ENCODE measurements around the gene DNAL1.
A peak's percentile ranks its signal among the peaks of the same experiment; 100 is the strongest.
"Not testable (repeated sequence)": the region's sequence is repeated elsewhere in the genome, so short reads cannot be mapped to it uniquely, and the experiment has no call there.

Gene DNAL1, protein sequence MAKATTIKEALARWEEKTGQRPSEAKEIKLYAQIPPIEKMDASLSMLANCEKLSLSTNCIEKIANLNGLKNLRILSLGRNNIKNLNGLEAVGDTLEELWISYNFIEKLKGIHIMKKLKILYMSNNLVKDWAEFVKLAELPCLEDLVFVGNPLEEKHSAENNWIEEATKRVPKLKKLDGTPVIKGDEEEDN

DNA sequence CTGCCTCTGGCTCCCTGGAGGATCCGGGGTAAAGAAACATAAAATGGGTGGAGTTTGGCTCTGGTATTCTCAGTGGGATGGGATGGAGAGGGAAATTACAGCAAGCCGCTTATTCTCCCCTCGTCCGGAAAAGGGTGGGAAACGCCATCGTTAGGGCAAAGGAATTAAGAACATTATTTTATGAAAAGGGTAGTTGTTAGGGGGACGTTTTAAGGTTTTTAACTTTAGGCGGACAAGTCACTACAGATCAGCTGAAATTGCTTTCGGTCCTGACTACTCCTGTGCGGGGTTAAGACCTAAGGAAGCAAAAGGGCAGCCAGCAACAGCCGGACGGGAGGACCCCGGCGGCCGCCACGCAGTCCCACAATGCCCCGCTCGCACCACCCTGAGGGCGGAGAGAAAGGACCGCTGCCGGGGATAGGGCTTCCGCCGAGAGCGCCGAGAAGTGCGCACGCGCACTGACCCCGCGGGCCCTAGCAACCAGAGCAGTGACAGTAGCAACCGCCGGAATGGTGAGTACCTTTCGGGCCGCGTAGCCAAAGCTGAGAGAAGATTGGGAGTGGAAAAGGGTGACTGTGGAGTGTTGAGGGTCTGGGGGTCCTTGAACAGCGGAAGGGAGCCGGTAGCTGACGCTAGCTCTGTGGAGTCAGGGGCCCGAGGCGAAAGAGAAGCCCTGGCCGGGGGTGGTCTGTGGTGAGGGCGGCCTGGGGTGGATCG is at the start of gene DNAL1:
Gene DNAL1 (plus strand): TSS at position 456 of the 717 bp plus-strand sequence. CDS start 54 bp downstream, at position 510.
- peak; percentile 95 for DNase-seq

DNA sequence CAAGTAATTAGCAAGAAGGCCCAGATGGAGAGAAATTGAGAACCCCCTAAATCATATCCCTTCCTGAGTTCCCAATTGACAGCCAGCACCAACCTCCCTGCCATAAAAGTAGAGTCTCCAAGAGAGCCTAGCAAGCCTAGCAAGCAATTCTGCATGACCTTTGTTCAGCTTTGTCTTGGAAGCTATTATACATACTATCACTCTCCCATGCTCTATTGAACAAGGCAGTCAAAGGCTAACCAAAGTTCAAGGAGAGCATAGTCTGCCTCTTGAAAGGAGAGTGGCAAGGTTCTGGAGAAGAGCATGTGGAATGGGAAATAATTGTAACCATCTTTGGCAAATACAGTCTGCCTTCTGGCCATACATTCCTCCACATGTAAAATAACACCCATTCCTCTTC is 45.3 kb upstream of the DNAL1 start:
- no peak for DNase-seq

DNA sequence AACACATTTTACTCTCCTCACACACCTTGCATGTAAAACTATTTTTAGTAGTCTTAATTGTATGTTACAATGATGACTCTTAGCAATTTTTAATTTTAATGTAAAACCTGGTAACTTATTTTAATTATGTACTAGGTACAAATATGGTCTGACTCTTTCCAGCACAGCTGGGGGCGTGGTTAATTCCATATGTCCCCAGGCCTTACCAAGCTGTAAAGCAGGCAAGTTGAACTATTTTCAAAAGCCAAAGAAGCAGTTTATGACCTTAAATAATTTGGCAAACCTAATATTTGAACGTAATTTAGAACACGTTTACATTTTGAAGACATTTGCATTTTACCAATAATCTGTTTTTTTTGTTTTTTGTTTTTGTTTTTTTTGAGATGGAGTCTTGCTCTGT is 41.8 kb upstream of the DNAL1 start:
- no peak for DNase-seq

DNA sequence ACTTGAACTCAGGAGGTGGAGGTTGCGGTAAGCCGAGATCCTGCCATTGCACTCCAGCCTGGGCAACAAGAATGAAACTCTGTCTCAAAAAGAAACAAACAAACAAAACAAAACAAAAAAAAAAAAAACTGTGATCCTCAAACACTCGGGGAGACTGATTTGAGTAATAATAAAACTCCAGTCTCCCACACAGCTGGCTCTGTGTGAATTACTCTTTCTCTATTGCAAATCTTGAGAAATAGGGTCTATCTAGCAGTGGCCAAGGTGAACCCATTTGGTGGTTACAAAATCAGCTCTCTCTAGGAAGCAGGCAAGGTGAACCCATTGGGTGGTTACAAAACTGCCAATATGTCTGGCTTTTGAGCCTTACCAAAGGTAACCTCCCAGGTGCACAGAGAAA is 38.5 kb upstream of the DNAL1 start:
- DNase-seq = no peak

DNA sequence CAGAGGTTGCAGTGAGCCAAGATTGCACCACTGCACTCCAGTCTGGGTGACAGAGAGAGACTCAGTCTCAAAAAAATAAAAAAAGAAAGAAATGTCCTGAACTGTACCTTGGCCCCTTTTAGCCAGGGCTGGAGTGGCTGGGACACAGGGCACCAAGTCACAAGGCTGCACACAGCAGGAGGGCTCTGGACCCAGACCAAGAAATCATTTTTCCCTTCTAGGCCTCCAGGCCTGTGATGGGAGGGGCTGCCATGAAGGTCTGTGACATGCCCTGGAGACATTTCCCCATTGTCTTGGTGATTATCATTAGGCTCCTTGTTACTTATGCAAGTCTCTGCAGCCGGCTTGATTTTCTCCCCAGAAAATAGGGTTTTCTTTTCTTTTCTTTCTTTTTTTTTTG is 37.5 kb upstream of the DNAL1 start:
- DNase-seq = no peak

DNA sequence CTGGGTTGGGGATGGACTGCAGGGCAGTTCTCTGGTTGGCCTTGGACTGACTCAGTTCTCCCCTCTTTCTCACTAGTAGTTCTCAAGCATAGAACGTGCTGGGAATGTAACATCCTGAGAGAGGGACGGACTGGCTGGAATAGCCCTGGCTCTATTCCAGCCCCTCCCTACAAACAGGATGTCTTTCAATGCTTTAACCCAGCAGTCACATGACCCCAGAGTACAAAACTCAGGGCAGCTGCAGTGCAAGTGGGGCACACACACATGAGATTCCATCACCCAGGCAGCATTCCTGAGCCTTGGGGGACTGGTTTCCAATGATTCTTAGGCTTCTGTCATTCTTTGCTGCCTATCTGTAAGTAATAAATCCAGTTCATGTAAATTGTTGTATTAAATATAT is 34.1 kb upstream of the DNAL1 start:
- DNase-seq = no peak

DNA sequence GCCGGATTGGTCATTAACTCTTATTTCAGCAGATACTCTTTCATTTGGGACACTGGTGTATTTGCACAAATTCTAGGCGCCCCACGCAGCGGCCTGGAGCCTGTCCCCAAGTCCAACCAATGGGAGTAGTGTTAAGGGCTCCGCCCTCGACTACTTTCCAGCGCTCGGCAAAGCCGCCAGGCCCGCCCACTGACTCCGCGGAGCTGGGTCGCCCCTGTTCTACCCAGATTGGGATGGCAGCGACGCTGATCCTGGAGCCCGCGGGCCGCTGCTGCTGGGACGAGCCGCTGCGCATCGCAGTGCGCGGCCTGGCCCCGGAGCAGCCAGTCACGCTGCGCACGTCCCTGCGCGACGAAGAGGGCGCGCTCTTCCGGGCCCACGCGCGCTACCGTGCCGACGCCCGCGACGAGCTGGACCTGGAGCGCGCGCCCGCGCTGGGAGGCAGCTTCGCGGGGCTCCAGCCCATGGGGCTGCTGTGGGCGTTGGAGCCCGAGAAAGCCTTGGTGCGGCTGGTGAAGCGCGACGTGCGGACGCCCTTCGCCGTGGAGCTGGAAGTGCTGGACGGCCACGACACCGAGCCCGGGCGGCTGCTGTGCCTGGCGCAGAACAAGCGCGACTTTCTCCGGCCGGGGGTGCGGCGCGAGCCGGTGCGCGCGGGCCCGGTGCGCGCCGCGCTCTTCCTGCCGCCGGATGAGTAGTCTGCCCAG is 32.3 kb upstream of the DNAL1 start, which contains the start of gene ACOT6:
Gene ACOT6 (plus strand): TSS at position 179 of the 707 bp plus-strand sequence. CDS start 55 bp downstream, at position 234.
- peak; percentile 82 for DNase-seq

DNA sequence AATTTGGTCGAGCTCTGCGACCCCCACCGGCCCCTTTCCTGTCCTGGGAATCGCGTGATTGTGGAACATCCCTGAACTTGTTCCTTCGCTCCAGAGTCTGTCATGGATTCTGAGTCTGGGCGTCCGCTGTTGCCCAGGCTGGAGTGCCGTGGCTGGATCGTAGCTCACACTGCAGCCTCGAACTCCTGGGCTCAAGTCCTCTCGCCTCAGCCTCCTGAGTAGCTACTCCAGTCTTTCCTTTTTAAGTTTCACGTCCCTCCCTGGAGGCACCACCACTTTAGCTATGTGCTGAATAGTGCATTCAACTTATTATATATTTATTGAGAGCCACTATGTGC is 31.8 kb upstream of the DNAL1 start:
- no peak for DNase-seq

DNA sequence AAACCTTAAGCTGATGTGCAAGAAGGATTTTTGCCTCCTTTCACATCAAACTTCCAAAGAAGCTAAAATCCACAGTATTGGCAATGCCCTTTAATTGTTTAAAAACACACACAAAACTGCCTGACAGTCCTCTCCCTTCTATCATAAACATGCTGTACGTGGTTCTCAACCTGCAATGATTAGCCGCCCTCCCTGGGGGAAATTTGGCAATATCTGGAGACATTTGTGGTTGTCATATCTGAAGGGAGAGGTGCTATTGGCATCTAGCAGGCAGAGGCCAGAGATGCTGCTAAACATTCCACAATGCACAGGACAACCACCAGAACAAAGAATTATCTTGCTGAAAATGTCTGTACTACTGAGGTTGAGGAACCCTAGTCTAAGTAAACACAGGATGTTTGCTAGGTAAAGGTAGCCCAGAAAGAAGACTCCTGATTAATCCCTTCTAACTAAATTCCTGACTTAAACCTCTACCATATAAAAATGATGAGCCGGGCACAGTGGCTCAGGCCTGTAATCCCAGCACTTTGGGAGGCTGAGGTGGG is 31.3 kb upstream of the DNAL1 start:
- no peak for DNase-seq

DNA sequence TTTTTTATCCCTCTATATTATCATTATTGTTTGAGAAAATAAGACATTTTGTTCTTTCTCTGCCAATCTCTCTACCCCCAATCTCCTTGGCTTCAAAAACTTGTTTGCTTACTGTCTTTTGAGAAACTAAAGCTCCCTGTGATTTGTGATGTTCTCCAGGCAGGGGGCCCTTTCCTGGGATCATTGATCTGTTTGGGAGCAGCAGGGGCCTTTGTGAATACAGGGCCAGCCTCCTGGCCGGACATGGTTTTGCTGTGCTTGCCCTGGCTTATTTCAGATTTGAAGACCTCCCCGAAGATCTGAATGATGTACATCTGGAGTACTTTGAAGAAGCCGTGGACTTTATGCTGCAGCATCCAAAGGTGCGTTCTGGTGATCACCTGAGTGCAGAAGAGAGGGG is 28.0 kb upstream of the DNAL1 start:
- no peak for DNase-seq

DNA sequence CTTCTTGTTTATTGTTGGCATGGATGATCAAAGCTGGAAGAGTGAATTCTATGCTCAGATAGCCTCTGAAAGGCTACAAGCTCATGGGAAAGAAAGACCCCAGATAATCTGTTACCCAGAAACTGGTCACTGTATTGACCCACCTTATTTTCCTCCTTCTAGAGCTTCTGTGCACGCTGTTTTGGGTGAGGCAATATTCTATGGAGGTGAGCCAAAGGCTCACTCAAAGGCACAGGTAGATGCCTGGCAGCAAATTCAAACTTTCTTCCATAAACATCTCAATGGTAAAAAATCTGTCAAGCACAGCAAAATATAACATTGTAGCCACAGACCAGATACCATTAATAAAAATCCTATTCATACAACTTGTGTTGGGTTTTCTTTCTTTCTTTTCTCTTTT is 25.3 kb upstream of the DNAL1 start:
- no peak for DNase-seq

DNA sequence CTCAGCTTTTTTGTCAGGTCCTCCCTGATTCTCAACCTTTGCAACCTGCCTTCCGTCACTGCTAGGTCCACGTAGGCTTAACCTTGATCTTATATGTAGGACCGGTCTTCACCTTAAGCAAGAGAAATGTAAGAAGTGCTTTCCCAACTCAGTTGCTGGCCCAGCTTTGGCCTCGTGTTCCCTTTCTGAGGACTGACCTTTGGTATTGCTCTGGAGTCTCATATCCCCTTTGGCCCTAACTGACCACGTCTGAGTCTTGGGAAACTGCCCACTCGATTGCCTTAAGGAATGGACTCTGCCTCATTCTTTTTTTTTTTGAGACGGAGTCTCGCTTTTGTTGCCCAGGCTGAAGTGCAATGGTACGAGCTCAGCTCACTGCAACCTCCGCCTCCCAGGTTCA is 24.5 kb upstream of the DNAL1 start:
- DNase-seq = no peak

DNA sequence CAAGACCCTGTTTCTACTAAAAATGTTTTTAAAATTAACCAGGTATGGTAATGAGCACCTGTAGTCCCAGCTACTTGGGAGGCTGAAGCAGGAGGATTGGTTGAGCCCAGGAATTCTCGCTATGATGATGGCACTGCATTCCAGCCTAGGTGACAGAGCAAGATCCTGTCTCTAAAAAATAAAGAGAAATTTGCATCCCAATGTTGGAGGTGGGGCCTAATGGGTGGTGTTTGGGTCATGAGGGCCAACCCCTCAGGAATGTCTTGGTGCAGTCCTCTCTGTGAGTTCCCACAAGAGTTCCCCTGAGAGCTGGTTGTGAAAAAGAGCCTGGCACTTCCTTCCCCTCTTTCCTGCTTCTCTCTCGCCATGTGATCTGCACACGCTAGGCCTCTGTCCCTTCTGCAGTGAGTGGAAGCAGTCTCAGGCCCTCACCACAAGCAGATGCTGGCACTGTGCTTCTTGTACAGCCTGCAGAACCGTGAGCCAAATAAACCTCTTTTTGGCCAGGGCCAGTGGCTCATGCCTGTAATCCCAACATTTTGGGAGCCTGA is 21.2 kb upstream of the DNAL1 start:
- no peak for DNase-seq

DNA sequence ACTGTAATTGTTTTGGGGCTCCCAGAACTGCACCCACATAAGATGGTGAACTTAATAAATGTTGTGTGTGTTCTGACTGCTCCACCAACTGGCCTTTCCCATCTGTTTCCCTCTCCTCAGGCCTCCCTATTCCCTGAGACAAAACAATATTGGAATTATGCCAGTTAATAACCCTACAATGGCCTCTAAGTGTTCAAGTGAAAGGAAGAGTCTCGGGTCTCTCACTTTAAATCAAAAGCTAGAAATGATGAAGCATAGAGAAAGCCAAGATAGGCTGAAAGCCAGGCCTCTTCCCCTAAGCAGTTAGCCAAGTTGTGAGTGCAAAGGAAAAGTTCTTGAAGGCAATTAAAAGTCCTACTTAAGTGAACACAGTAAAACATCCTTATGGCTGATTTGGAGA is 19.1 kb upstream of the DNAL1 start:
- DNase-seq = no peak

DNA sequence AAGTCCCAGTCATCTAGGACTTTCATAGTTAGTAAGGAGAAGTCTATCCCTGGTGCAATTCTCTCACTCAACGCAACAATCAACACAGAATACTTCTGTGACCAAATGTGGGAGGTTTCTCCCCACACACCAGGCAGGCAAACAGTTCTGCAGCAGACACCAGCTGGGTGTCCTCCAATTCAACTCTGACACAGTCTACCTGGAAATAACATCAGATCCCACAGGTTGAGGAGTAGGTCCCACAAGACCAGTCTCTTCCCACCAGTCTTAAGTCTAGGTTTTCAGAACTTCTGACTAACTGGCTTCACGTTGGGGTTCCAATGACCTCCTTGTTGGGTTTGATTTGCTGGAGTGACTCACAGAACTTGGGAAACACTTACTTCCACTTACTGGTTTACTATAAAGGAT is 17.6 kb upstream of the DNAL1 start:
- no peak for DNase-seq

DNA sequence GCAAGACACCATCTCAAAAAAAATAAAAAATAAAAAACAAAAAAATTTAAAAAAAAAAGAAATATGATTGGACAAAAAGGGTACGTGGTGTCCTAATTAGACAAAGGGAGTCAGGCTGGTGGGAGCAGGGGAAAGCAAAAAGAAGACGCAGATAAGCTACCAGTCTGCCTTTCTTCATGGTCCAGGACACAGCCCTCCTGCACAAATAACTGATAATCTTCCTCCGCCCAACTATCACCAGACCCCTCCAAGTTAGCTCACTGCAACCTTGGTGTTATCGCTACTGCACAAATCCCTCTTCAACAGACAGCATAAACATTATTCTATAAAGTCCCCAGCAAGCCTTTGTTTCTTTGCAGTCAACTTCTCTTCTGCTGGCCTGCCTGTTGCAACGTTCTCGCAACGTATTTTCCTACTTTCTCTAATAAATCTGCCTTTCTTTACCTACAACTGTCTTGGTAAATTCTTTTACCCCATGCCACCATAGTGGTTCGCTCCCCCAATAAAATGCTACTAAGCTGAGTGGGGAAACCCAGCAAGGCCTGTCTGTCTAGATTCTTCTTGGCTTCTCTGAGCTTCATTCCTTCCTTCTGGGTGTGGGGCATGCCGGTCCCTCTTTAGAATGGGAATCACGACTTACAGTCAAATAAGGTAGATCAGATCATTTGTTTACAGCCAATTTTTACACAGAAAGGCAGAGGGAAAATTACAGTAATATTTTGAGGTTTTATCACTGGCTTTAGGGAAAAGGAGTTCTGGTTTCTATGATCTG is 14.6 kb upstream of the DNAL1 start:
- DNase-seq = no peak

DNA sequence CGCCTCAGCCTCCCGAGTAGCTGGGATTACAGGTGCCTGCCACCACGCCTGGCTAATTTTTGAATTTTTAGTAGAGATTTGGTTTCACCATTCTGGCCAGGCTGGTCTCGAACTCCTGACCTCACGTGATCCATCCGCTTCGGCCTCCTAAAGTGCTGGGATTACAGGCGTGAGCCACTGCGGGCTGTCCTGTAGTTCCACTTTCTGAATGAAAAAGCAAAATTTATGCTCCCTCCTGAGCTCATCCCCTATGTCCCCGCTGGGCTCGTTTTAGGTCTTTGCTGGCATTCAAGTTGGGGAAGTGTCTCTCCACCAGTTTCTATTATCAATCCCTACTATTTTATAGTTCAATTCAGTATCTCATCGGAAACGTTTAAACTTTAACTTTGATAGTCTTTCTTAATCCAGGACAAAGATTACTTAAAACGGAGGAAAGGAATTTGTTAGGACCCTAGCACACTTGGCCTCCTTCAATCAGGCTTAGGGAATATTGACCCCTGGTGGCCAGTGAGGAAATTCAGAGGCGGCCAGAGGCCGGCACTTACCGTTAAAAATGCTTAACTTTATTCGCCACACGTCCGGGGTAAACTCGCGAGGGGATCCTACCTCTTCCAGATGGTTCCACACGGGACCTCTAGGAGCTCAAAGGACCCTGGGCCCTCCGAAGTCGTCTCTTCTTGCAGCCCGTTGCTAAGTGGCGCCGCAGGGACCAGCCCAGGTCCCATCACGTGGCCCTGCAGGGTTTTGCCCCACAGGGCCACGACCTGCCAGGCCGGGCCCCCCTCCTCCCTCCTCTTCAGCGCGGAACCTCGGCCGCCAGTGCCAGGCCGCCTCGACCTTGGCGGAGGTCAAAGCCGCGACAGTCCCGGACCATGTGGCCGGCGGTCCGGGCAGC is 11.4 kb upstream of the DNAL1 start:
- DNase-seq = peak; percentile 63

DNA sequence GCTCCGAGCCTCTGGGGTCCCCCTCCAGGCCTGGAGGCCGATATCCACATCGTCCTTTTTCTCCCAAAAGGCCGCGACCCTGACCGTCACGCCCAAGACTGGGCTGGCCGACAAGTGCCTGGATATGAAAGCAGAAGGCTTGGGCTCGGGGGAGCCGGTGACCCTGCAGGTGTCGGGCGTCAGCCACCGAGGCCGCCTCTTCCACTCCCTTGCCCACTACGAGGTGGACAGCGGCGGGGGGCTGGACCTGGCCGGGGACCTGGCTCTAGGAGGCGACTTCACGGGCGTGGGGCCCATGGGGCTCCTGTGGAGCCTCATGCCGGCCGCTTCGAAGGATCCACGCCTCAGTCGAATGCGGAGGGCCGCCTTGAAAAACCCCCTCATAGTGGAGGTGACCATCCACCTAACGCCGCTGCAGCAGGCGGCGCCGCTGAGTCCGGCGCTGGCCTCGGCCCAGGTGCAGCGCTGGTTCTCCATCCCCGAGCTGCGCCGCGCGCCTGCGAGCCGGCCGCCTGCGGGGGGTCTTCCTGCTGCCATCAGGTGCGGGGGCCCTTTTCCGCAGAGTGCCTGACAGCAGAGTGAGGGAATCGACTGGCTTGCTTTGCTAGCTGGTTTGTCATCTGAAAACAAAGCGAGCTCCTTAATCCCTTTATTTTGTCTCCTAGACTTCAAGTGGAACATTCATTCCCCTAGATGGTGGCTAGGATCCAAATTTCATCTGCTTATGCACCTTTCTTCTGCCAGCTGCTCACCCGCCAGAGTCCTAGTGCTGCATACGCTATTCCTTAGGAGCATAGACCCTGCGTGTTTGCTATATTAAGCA is 10.6 kb upstream of the DNAL1 start:
- peak; percentile 60 for DNase-seq

DNA sequence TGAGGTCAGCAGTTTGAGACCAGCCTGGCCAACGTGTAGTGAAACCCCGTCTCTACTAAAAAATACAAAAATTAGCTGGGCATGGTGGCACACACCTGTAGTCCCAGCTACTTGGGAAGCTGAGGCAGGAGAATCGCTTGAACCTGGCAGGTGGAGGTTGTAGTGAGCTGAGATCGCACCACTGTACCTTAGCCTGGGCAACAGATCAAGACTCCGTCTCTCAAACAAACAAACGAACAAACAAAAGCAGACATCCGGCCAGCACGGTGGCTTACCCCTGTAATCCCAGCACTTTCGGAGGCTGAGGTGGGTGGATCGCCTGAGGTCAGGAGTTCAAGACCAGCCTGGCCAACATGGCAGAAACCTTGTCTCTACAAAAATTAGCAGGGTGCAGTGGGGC is 8.4 kb upstream of the DNAL1 start:
- not testable (repeated sequence) for DNase-seq

DNA sequence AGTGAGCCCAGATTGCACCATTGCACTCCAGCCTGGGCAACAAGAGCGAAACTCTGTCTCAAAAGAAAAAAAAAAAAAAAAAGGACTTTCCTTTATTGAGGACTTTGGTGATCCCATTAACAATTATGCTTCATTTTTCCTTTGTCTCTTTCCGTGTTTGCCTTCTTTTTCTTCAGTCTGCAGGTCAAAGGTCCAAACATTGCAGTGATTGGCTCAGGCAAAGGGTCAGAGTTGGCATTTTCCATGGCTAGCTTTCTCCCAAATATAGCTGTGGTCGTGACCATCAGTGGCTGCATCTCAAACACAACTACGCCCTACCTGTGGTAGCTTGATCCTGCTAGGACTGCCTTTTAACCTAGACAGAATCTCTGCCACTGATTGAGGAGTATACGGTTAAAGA is 7.0 kb upstream of the DNAL1 start:
- DNase-seq = no peak

Data from left hindlimb (tissue), 1 donor.